ENCODE data around the gene STOX2. TPM values are rescaled to one million over a fixed set of nuclear protein-coding genes. Genes with fewer than 3 reads are reported as not detected.

Gene STOX2
- total RNA-seq, 4 donors from 2014 or later: 8.6 to 19.6 (median 12.7) TPM

GRCh38 chr4:183897193-183897592, 7.9 kb upstream of the STOX2 start:
- Histone ChIP-seq H3K4me3 (no peak overlapping the region), H3K9me3 (no peaks in the 10 kb centered on the region), H3K27me3 (no peaks in the 10 kb centered on the region), H3K36me3 (no peaks in the 10 kb centered on the region), H3K4me1 (no peaks in the 10 kb centered on the region), H3K27ac (no peak overlapping the region)
- DNase-seq (ENCODE audit: low spot score in 2 of 2): no peak
- TF ChIP-seq CTCF (IDR thresholded peaks at IDR 0.05): no peak
- 95% methylated on average over 3 of the region's 3 CpGs for WGBS

GRCh38 chr4:183898456-183898855, 6.7 kb upstream of the STOX2 start:
- no peaks in the 10 kb centered on the region for H3K36me3 ChIP-seq
- H3K9me3 ChIP-seq: no peaks in the 10 kb centered on the region
- no peaks in the 10 kb centered on the region for H3K4me1 ChIP-seq
- no peak for DNase-seq (ENCODE audit: low spot score in 2 of 2)
- no peak overlapping the region for H3K27ac ChIP-seq
- 94% methylated on average over 5 of the region's 5 CpGs for WGBS
- TF ChIP-seq CTCF (IDR thresholded peaks at IDR 0.05) (no peak), EP300 (IDR thresholded peaks at IDR 0.05) (no peak), POLR2AphosphoS5 (IDR thresholded peaks at IDR 0.05) (no peak), POLR2A (IDR thresholded peaks at IDR 0.05) (no peak)
- no peaks in the 10 kb centered on the region for H3K27me3 ChIP-seq
- H3K4me3 ChIP-seq: no peak overlapping the region

GRCh38 chr4:183903021-183903760, 1.9 kb upstream of the STOX2 start:
- no peaks in the 10 kb centered on the region for H3K36me3 ChIP-seq
- TF ChIP-seq CTCF (IDR thresholded peaks at IDR 0.05) (no peak), POLR2AphosphoS5 (IDR thresholded peaks at IDR 0.05) (no peak), POLR2A (IDR thresholded peaks at IDR 0.05) (no peak), EP300 (IDR thresholded peaks at IDR 0.05) (no peak)
- no peaks in the 10 kb centered on the region for H3K9me3 ChIP-seq
- no peak overlapping the region for H3K27ac ChIP-seq
- peaks cover 4% of the 10 kb centered on the region for H3K27me3 ChIP-seq
- 74% methylated on average over 6 of the region's 6 CpGs for WGBS
- DNase-seq (ENCODE audit: low spot score in 2 of 2): no peak
- no peak overlapping the region for H3K4me3 ChIP-seq
- peaks cover 24% of the 10 kb centered on the region for H3K4me1 ChIP-seq

GRCh38 chr4:183905593-183906488, 734 bp downstream of the STOX2 start:
- WGBS: 0% methylated on average over 3 of the region's 93 CpGs
- DNase-seq (ENCODE audit: low spot score in 2 of 2): no peak
- H3K4me1 ChIP-seq: peaks cover 26% of the 10 kb centered on the region

More at GRCh38 chr4:183905593-183906488, 734 bp downstream of the STOX2 start:
- Histone ChIP-seq H3K27ac (peak overlapping the region; percentile 0), H3K36me3 (no peaks in the 10 kb centered on the region), H3K27me3 (peaks cover 4% of the 10 kb centered on the region), H3K4me3 (peak overlapping the region; percentile 73), H3K9me3 (no peaks in the 10 kb centered on the region)
- TF ChIP-seq EP300 (IDR thresholded peaks at IDR 0.05) (no peak), POLR2A (IDR thresholded peaks at IDR 0.05) (no peak), POLR2AphosphoS5 (IDR thresholded peaks at IDR 0.05) (no peak), CTCF (IDR thresholded peaks at IDR 0.05) (no peak)
